ENCODE measurements around the gene KCNQ1OT1. TPM values are rescaled to one million over a fixed set of nuclear protein-coding genes. Genes with fewer than 3 reads are reported as not detected.

Gene KCNQ1OT1
- total RNA-seq, 1 donor from 2014 or later = 4.8 TPM

DNA sequence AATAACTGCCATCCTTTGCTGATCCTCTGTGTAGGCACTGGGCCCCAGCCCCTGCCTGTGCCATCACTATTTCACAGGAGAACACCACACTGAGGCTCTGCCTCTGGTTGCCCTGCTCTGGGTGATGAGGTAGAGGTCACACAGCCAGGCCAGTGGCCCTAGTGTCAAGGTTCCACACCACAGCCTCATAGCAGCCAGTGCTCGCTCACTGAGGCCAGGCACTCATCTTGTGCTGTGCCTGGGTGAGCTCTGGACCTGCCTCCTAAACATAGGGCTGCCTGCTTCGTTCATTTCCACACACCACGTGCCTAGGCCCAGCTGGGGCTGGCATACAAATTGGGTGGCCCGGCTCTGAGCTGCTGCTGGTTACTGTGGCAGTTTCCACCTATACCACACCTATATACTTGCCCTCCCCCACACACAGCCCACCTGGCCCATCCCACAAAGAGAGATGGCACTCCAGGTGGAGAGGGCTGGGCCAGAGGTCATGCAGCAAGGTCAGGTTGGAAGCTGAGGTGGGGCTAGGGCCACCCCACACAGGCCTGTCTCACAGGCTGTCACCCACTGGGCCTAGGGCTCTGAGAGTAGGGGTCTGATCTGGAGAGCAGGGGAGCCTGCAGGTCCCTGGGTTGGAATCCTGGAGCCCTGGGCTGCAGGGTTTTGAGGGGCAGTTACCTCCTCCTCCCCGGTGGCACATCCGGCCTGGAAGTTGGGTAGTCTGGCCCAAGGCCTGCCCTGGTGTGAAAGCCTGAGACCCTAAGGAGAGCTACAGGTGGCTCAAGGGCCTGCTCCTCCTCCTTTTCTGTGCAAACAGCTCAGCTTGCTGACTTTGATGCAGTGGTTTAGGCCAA, 11.2 kb downstream of the KCNQ1OT1 start:
- DNase-seq (ENCODE audit: low read depth) = no peak

DNA sequence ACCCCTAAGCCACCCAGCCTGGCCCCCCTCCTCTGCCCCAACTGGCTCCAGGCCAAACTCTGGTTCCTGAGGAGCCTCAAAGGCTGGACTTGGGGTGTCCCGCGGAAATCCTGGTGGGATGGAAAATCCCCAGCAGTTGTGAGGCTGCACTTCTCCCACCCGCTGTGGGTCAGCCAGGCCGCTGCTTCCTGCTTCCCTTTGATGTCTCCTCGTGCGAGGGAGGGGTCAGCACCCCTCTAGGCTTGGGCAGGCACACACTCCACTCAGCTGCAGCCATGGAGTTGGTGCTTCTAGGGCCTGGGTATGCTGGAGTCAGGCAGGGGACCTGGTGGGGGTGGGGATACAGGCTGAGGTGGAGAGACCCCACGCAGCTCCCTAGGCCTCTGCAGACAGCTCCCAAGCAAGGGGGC, 12.0 kb downstream of the KCNQ1OT1 start:
- no peak for DNase-seq (ENCODE audit: low read depth)

DNA sequence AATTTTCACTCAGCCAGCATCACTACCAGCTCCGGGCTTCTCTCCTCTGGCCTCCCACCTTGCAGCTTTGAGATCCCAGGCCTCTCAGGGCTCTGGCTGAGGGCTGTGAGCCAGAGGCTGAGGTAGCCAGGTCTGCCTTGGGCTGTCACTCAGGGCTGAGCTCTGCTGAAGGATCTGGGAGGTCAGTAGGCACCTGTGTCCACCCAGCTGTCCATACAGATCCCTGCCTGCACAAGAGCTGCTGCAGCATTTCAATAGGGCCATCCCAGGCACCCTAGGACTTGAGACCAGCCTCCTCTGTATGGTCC, 12.6 kb downstream of the KCNQ1OT1 start:
- no peak for DNase-seq (ENCODE audit: low read depth)

DNA sequence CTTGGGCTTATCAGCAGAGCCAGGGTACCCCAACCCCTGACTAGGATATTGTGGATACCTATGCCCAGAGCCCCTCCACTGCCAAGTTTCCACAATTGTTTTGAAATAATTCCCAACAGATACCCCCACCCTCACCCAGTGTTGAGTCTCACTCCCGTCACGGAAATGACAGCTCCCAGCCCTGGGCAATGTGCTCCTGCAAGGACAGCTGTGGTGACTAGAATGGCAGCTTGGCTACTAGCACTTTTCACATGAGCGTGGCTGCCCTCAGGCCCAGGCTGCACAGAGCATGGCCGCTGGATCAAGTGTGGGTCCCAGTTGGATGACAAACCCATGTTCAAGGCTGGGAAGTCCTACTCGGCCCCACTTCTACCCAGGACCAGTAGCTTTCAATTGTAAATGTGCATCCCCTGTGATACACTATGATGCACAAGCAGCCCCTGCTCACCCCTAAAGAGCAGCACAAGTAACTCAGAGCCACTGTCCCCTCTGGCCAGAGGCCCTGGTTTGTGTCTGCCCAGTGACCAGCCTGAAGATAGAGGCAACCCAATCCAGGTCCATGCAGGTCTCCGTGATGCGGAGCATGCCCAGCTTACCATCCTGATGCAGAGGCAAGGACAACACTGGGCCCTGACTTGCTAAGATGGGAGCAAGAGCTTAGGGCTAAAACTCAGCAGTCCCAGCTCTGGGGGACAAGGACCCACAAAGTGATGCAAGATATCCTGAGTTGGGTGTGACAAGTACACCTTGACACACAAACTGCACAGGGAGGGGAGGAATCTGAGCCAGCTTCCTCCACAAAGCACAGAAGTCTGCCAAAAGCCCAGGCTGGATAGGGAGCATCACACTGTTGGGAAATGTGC, 13.2 kb downstream of the KCNQ1OT1 start:
- DNase-seq (ENCODE audit: low read depth) = no peak

DNA sequence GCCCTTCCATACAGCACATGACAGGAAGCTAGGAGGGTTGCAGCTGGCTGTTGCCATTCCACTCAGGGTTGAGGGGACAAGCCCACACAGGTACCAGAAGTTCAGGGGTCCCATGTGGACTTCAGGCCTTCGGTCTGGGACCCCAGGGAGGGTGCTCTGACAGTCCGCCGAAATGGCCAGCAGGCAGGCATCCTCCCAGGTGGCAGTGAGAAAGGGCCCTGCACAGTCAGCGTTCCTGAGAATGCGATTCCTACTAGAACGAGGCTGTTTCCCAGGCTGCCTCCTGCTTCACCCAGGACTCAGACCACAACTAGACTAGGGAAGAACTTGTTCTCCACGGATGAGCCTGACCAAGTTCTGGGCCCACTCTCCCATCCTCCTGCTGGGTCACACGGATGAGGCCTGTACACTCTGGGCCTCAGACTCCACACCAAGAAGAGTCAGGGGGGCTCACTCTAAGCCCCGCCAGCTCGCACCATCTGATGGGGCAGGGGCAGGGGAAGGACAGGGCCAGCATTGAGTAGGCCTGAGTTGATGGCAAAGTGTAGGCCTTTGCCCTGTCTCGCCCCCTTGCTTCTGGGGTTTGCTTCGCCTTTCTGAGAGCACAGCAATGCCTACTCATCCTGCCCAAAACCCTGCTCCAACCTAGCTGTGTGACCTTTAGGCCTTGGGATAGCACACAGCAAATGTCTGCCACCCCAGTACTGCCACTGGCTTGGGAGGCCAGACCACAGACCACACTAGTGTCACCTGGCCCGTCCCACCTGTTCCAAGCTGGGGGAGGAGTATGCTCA, 14.0 kb downstream of the KCNQ1OT1 start:
- DNase-seq (ENCODE audit: low read depth) = no peak

DNA sequence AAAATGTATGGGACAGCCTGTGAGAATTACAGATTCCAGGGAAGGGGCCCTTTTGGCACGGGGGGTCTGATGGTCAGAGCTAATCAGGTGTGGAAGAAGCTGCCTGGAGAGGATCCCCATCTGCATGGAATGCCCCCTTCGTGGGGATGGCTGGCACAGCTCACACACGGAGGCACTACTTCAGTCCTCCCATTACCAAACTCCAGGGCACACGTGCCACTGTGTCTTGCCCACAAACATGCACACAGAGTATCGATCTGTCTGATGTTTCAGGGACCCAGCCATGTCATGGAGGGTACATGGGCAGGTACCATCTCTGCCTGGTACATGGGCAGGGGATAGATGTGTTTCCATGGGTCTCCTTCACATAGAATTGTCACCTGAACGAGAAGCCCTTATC, 14.7 kb downstream of the KCNQ1OT1 start:
- DNase-seq (ENCODE audit: low read depth) = no peak

DNA sequence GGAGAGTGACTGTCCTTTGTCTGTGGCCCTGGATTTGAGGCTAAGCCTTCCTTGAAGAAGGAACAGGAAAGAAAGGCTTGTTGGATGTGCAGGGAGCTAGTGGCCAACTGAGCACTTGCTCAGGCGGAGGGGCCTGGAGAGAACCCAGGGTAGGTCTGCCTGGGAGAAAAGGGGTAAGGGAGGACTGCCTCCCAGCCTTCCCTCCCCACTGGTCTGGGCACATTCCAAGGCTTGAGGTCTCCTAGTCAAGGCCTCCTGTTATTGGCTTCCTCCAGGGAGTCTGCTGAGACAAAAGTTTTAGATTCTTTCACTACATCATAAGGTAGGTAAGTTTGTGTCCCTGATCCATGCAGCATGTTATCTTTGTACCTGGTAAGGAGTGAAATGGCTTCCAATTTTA, 15.2 kb downstream of the KCNQ1OT1 start:
- DNase-seq (ENCODE audit: low read depth) = no peak

DNA sequence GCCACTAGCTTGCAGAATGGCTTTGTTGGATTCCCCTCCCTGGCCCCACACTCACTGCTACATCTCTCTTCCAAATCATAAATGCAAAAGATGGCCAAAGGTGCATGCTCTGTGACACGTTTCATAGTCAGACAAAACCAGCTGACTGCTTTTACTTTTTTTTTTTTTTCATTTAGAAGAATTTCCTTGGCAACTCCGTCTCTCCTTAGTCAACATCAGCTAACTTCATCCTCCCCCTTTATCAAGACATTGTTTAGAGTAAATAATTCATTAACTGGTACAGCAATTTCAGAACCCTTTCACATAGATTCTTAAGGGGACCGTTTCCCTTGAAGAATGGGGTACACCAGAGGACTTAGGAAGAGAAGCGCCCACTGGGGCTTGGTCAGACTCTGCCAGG, 16.0 kb downstream of the KCNQ1OT1 start:
- peak; percentile 54 for DNase-seq (ENCODE audit: low read depth)

DNA sequence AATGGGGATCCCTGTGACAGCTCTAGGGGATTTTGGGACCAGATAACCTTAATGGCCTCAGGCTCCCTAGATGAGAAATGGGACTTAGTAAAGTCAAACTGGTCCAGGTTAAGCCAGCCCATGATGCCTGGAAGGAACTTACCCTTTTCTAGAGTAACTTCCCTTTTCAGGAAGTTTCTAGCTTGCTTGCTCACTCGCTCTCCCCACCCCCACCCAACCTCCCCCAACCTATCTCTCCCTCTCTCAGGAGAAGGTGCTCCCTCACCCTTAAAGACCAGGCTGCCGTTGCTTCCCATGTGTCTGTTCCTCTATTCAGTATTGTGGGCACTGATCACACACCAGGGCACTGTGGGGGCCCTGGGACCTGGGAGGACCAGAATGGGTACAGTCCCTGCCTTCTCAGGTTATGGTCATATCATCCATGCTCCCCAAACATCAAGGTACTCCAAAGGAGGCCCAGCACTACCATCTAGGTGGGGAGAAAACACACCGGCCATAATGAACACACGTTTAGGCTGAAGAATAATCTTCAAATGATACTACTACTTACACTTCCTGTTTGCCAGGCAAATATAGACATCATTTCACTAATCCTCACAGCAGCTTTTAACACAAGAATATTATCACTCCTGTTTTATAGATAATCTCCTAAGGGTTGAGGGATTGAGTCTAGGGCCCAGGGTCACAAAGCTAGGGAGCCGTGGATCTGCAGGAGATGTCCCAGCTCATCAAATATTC, 18.2 kb downstream of the KCNQ1OT1 start:
- no peak for DNase-seq (ENCODE audit: low read depth)

DNA sequence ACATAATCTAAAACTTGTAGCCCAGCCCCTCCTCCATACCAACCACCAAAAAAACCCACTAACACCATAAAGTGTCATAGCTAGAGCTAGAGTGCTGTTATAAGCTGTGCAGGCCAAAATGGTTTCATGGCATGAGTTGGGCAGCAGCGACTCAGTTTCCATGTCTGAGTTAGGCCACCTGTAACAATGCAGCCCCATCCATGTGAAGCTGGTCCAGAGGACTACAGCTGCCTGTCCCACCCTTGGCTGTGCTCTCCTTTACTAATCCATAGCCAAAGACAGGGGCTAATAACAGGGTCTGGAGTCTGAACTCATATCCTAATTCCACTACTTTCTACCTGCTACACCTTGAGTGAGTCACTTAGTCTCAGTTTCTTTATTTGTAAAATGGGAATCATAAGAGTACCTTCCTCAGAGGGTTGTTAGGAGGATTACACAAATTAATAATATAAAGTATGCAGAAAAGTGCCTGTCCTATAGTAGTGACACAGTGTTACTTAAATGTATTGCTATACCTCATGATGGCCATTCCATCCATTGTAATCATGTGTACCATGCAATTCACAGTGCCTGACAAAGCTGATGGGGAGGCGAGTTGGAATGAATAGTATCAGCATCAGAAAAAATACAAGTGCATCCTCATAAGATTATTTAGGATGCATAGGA, 20.6 kb downstream of the KCNQ1OT1 start:
- no peak for DNase-seq (ENCODE audit: low read depth)

DNA sequence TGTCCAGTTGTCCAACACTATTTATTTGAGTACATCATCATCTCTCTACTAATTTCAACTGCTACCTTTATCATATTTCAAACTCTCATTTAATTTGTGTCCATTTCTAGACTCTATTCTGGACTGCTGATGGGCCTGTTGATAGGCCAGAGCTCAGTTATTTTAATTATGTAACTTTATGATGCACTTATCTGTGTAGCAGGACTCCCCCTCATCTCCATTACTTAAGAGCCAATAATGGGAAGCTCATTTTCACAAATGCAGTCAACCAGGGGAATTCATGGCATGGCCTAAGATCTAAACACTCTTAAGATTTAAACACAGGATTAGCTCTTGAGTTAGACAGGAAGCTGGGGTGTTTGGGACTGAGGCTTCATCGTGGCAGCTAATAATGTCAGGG, 21.4 kb downstream of the KCNQ1OT1 start:
- no peak for DNase-seq (ENCODE audit: low read depth)

DNA sequence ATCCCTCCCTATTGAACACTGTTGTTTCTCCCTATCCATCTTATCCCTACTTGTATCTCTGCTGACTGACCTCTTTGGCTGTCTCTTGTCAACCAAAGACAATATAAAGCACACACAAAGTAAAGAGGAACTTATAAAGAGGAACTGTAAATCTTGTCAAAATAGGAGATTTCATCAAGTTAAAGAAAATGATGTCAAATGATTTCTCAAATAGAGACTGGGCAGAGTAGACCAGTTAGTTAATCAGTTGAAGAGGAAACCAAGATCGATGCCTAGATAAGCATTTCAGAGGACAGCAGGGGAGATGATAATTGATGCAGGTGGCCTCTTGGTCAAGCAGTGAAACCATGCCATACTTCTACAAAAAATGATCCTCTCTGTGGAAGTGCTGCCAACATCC, 22.7 kb downstream of the KCNQ1OT1 start:
- no peak for DNase-seq (ENCODE audit: low read depth)

DNA sequence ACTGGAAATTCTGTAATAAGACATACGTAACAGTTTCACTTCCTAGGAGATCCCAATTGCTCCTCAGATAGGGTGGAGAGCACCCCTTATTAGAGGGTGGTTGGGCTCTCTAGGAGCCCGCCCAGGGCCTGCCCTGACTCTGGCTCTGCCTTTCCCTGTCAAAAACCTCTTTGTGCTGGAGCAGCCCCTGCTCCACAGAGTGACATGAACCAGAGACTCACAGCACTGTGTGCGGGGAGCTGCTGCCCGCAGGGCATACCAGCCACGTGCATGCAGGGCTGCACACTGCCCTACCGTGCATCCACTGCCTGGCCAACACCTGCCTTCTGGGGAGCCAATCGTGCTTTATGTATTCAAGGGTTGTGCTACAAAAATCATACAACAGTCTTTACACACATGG, 24.3 kb downstream of the KCNQ1OT1 start:
- no peak for DNase-seq (ENCODE audit: low read depth)

DNA sequence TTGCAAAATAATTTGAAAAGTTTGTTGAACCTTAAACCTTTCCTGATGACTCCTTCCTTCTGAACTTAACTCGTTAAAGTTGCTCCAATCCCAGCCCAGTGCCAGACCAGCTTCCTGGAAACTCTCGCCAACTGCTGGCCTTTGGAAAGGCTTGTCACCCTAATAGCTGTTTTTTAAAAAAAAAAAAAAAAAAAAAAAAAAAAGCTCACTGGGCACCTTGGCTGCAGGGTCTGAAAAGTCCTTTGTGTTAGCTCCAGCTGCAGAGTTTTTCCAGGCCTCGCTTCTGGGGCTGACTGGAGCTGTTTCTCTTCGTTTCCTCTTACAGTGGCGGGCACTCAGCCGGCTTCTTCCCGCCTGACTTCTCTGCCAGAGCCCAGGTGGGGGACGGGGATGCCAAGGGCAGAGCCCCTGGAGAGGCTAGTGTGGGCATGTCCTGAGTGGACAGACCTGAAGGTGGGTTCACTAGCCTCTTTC, 25.1 kb downstream of the KCNQ1OT1 start:
- DNase-seq (ENCODE audit: low read depth) = no peak

DNA sequence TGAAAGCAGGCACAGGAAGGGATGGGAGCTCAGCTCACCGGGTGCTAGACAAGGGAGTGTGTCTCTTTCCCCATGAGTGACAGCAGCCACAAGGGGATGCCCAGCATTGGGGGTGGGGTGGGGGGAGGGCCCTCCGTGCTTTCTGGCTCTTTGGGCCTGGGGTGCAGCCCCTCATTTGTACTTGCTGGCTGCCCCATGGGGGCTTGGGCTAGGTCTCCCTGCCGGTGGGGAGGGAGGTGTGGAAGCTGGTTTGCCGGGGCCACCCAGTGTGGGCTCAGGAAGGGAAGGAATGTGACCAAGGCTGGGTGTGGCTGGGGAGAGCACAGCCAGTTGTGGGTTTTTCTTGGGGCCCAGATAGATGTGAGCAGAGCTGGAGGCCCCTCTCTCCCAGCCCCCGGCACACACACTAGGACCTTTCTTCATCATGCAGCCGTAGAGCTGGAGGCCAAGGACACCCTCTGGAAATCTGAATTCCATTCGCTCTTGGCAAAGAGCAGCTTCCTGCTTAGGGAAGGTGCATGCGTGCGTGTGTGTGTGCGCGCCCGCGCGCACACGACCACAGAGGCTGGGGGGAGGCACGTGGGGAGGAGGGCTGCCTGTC, 25.8 kb downstream of the KCNQ1OT1 start:
- no peak for DNase-seq (ENCODE audit: low read depth)

DNA sequence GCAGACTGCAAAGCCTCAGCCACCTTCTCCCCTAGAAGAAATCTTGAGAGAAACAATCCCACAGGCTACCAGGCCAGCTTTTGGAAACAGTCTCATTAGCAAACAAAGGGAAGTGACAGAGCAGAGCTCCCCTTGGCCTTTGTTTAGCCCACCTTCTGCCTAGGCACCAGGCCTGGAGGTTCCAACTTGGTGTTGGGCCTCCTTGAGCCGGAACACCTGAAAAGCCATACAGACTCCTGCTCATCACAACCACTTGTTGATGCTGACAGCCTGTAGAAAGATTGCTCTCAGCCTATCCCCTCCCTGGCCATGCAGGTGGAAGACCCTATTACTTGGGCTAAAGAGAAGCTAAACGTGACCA, 26.6 kb downstream of the KCNQ1OT1 start:
- DNase-seq (ENCODE audit: low read depth) = no peak

DNA sequence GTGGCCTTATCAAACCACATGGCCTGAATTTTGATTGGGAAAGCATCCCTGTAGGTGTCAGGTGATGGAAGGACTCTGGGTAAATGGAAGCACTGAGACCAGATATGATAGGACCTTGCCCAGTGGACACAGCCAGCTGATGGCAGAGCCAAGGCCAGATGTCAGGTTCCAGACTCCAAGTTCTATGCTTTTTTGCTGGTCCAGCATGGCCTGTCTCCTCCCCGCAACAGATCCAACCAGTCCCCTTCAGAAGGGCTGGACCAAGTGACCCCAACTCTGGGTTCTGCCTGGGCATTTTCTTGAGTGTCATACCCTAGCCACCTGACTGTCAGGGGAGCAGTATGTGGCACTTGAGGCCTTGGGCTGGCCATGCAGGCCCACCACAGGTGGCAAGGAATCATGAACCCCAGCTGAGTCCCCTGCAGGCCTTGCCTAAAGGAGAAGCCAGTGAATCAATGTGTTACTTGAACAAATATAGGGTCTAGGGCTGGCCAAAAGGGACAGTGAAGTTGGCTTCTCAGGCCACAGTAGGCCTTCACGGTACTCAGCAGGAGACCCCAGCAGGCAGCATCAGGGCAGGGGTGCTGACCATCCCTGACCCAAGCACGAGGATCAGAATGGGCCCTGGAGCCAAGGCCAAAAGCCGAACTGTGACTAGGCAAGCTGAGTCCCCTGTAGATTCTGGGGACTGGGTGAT, 27.1 kb downstream of the KCNQ1OT1 start:
- no peak for DNase-seq (ENCODE audit: low read depth)

DNA sequence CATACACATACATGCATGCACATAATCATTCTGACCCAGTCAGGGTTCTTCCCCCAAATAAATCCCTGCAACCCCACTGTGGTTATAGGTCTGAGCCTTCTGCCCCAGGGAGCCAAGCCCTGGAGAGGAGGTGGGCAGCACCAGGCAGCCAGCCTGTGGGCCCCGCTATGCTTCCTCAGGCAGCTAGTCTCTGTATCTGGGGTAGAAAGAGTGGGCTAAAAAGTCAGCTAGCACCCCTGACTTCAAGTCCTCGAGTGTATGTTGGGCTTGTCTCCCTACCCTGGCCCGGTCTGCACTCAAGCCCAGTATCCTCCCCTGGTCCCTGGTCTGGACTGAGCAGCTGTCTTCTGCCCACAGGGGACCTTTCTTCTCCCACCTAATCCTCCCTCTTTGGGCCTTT, 28.0 kb downstream of the KCNQ1OT1 start:
- no peak for DNase-seq (ENCODE audit: low read depth)

DNA sequence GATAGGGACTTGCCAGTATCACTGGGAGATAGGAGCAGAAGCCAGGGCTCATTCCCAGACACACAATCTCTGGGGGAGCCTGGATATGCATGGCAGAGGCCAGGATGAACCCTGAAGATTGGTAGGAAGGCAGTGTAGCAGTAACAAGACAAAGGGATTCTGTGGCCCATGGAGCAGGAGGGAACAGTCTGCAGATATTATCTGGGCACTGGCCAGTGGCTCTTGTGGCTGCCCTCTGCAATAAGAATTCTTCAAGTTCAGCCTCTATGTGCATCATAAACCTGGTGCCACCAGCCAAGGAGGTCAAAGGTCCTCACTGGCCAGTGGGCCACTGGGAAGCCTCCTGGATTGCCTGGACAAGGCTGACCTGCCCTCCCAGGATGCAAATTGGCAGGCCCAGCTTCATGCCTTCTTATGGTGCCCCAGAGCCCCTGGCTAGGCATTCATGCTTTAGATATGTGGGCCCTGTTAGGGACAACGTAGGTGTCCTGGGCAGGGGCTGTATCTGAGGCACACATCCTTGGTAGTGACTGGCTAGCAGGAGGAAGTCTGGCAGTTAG, 29.2 kb downstream of the KCNQ1OT1 start:
- DNase-seq (ENCODE audit: low read depth) = no peak
